Measurements from ENCODE around the gene DIO3.
"Not testable (repeated sequence)": the region's sequence is repeated elsewhere in the genome, so short reads cannot be mapped to it uniquely, and the experiment has no call there.

DIO3 gene

GRCh38 chr14:101543814-101544213 is 17.5 kb upstream of the DIO3 start:
- DNase-seq: no peak

GRCh38 chr14:101544550-101544949 is 16.7 kb upstream of the DIO3 start:
- no peak for DNase-seq

GRCh38 chr14:101546706-101547105 is 14.6 kb upstream of the DIO3 start:
- no peak for DNase-seq

- no peak for DNase-seq
These were observed 14.1 kb upstream of the DIO3 start for GRCh38 chr14:101547107-101547738.

GRCh38 chr14:101547961-101548669 is 13.2 kb upstream of the DIO3 start:
- DNase-seq: no peak

- DNase-seq: no peak
These were observed 12.6 kb upstream of the DIO3 start for GRCh38 chr14:101548710-101549109.

- no peak for DNase-seq
These were observed 12.1 kb upstream of the DIO3 start for GRCh38 chr14:101549154-101549553.

GRCh38 chr14:101550202-101550912 is 10.9 kb upstream of the DIO3 start:
- DNase-seq: not testable (repeated sequence)

- no peak for DNase-seq
These were observed 9.3 kb upstream of the DIO3 start for GRCh38 chr14:101551729-101552595.

GRCh38 chr14:101552786-101553231 is 8.5 kb upstream of the DIO3 start:
- DNase-seq: no peak

- no peak for DNase-seq
These were observed 7.9 kb upstream of the DIO3 start for GRCh38 chr14:101553393-101553792.

GRCh38 chr14:101553931-101554330 is 7.4 kb upstream of the DIO3 start:
- DNase-seq: no peak

GRCh38 chr14:101554991-101555668 is 6.2 kb upstream of the DIO3 start:
- no peak for DNase-seq

- DNase-seq: not testable (repeated sequence)
These were observed 5.6 kb upstream of the DIO3 start for GRCh38 chr14:101555669-101556043.

GRCh38 chr14:101556131-101556530 is 5.2 kb upstream of the DIO3 start:
- no peak for DNase-seq

GRCh38 chr14:101556566-101557320 is 4.6 kb upstream of the DIO3 start:
- DNase-seq: no peak

GRCh38 chr14:101557321-101557695 is 4.0 kb upstream of the DIO3 start:
- DNase-seq: no peak

- DNase-seq: no peak
These were observed 3.2 kb upstream of the DIO3 start for GRCh38 chr14:101557811-101558738.

GRCh38 chr14:101558739-101559240 is 2.5 kb upstream of the DIO3 start:
- no peak for DNase-seq

GRCh38 chr14:101559250-101559623 is 2.1 kb upstream of the DIO3 start:
- DNase-seq: no peak

Data from stimulated activated naive CD4-positive, alpha-beta T cell (primary cell).